Thoracic aorta (tissue), 2 donors: ENCODE results near the gene GPR132. TPM values are rescaled to one million over a fixed set of nuclear protein-coding genes. Genes with fewer than 3 reads are reported as not detected.

Source experiments
- ATAC-seq: fragments of 150-250 bp; one replicate; pipeline ENCODE4 v1.8.0; 2017; ENCODE audit warnings: low read depth; ENCODE audit not compliant: insufficient number of reproducible peaks, low FRiP score
- DNase-seq: peaks from one replicate; pipeline ENCODE4 v3.0.0-alpha.2; 2020; ENCODE audit warnings: low spot score
- H3K27ac ChIP-seq, 2 donors: fragments of 200-600 bp; sonication (generic); 1 replicate in 1 of 2; 2 replicates in 1 of 2; pipeline ENCODE4 v1.5.1; 2016; ENCODE audit warnings: mild to moderate bottlenecking in 2 of 2, moderate library complexity in 2 of 2
- H3K27me3 ChIP-seq: fragments of 200-600 bp; sonication (generic); replicated peaks from 2 replicates; pipeline ENCODE4 v1.6.0; 2016; ENCODE audit warnings: mild to moderate bottlenecking; ENCODE audit not compliant: insufficient read depth
- H3K36me3 ChIP-seq: fragments of 200-600 bp; sonication (generic); one replicate; pipeline ENCODE4 v1.5.1; 2016
- H3K4me1 ChIP-seq, 2 donors: fragments of 200-600 bp; sonication (generic); 1 replicate in 1 of 2; 2 replicates in 1 of 2; pipeline versions ENCODE4 v1.5.1 to v1.6.0; 2016; ENCODE audit warnings: low read depth in 2 of 2, mild to moderate bottlenecking in 1 of 2; ENCODE audit not compliant: control insufficient read depth in 1 of 2
- H3K4me3 ChIP-seq: fragments of 200-600 bp; sonication (generic); 2 replicates; pipeline ENCODE4 v1.5.1; 2016; ENCODE audit warnings: mild to moderate bottlenecking
- H3K9me3 ChIP-seq: fragments of 200-600 bp; sonication (generic); 2 replicates; pipeline ENCODE4 v1.5.1; 2016
- CTCF ChIP-seq: fragments of 200-600 bp; sonication (generic); IDR thresholded peaks from one replicate; pipeline ENCODE4 v1.5.1; 2019; ENCODE audit warnings: antibody characterized with exemption
- total RNA-seq, 2 donors: library from RNA; depleted of rRNA; stranded (reverse); fragments of >200 nt; gene quantifications; one replicate each; pipeline versions ENCODE4 v1.1.0 to v1.2.3, GENCODE V29; 2016

Gene GPR132
- total RNA-seq, 2 donors from 2014 or later: 2.3 to 18.6 TPM

GRCh38 chr14:105049753-105050550 is 15.3 kb downstream of the GPR132 start:
- no peak for TF ChIP-seq CTCF
- H3K27ac ChIP-seq: no peak overlapping the region
- no peak for DNase-seq
- no peak for ATAC-seq
- H3K27me3 ChIP-seq: no peaks in the 10 kb centered on the region
- H3K4me3 ChIP-seq: no peak overlapping the region
- H3K9me3 ChIP-seq: no peaks in the 10 kb centered on the region
- no peaks in the 10 kb centered on the region for H3K4me1 ChIP-seq
- H3K36me3 ChIP-seq: no peaks in the 10 kb centered on the region

DNA sequence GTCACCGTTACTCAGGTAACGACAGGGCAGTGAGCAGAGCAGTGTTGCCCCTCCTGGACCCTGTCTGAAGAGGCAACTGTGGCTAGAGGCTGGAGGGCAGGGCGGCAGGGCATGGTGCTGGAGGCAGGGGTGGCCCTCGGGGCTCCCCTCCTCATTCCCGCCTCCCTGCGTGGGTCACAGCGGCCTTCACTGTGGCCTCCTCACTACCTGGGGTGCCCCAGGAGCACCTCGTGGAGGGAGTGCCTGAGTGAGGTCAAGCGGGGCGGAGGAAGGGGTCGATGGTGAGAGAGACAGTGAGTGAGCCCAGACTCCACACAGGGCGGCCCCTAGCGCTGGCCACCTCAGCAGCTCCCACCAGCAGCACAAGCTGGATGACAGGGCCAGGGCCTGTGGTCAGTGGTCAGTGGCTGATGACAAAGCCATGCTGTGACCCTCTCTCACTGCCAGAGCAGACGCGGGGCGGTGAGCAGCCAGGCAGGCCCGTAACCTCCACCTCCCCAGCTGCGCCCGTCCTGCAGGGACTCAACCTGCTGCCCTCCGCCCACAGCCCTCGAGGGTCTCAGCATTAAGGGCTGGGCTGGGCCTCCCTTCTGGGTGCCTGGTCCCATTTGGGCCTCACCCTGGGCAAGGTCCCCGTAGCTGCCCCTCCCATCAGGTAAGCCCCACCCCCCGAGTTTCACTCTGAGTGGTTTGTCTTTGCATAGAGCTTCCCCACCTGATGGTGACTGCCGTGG is 17.8 kb downstream of the GPR132 start:
- no peak for TF ChIP-seq CTCF
- Histone ChIP-seq H3K36me3 (no peaks in the 10 kb centered on the region), H3K4me1 (no peaks in the 10 kb centered on the region), H3K27me3 (no peaks in the 10 kb centered on the region), H3K9me3 (no peaks in the 10 kb centered on the region), H3K4me3 (no peak overlapping the region), H3K27ac (no peak overlapping the region)
- ATAC-seq (no peak), DNase-seq (no peak)

- no peaks in the 10 kb centered on the region for H3K4me1 ChIP-seq
- no peak for DNase-seq
- no peaks in the 10 kb centered on the region for H3K36me3 ChIP-seq
- no peak for ATAC-seq
- no peaks in the 10 kb centered on the region for H3K27me3 ChIP-seq
- no peaks in the 10 kb centered on the region for H3K9me3 ChIP-seq
- no peak overlapping the region for H3K27ac ChIP-seq
- no peak overlapping the region for H3K4me3 ChIP-seq
- TF ChIP-seq CTCF: no peak
These were observed 18.3 kb downstream of the GPR132 start for GRCh38 chr14:105046891-105047282.

DNA sequence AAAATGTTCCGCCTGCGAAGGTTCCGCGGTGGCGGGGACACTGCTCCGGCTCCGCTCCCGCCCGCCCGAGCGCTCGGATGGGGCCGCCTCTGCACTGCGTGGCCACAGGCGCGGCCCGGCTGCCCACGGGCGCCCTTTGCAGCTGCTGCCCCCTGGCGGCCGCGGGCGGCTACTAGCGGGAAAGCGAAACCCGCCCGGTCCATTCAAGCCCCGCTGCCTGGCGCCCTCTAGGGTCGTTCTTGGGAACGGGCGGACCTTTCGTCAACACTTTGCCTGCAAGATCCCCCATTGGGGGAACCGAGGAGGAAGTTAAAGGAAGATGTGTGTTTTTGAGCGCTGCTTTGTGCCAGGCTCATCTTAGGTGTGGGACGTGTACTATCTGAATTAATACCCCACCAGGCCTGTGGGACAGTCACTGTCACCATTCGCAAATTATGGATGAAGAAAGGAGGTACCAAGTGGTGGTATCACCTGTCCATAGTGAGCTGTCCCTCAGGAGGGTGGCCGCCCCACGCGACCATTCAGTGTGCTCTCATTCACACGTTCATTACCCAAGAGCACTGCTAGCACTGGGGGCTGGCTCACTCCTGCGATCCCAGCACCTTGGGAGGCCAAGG is 19.4 kb downstream of the GPR132 start:
- DNase-seq (peak; percentile 52), ATAC-seq (peak; percentile 53)
- H3K4me3 ChIP-seq: no peak overlapping the region

More for the DNA sequence above, 19.4 kb downstream of the GPR132 start:
- Histone ChIP-seq H3K9me3 (no peaks in the 10 kb centered on the region), H3K27me3 (no peaks in the 10 kb centered on the region), H3K36me3 (no peaks in the 10 kb centered on the region), H3K27ac (no peak overlapping the region), H3K4me1 (no peaks in the 10 kb centered on the region)
- TF ChIP-seq CTCF: peak; percentile 100
